ENCODE data around the gene MTLN.
"Not testable (repeated sequence)": the region's sequence is repeated elsewhere in the genome, so short reads cannot be mapped to it uniquely, and the experiment has no call there.

MTLN gene

GRCh38 chr2:110197452-110197851 is 14.9 kb downstream of the MTLN start:
- DNase-seq: no peak

- DNase-seq: not testable (repeated sequence)
These were observed 22.2 kb downstream of the MTLN start for GRCh38 chr2:110190169-110190568.

GRCh38 chr2:110182449-110182848 is 29.9 kb downstream of the MTLN start:
- no peak for DNase-seq

- no peak for DNase-seq
These were observed 32.3 kb downstream of the MTLN start for GRCh38 chr2:110180036-110180435.

GRCh38 chr2:110173523-110173922 is 38.8 kb downstream of the MTLN start:
- no peak for DNase-seq

GRCh38 chr2:110172506-110172905 is 39.8 kb downstream of the MTLN start:
- DNase-seq: no peak

- DNase-seq: no peak
These were observed 42.2 kb downstream of the MTLN start for GRCh38 chr2:110170102-110170501.

- DNase-seq: no peak
These were observed 44.9 kb downstream of the MTLN start for GRCh38 chr2:110167326-110168000.

- no peak for DNase-seq
These were observed 46.1 kb downstream of the MTLN start for GRCh38 chr2:110166266-110166665.
